Colonic mucosa (tissue), 4 donors: ENCODE results near the gene RTL10. TPM values are rescaled to one million over a fixed set of nuclear protein-coding genes. Genes with fewer than 3 reads are reported as not detected.

ENCODE experiments used
- DNase-seq: peaks from one replicate; pipeline ENCODE4 v3.0.0-alpha.2; 2020
- H3K27ac ChIP-seq: fragments of 200-600 bp; one replicate; pipeline ENCODE4 v1.8.0; 2021
- H3K27me3 ChIP-seq: fragments of 200-600 bp; one replicate; pipeline ENCODE4 v1.8.0; 2021
- H3K36me3 ChIP-seq: fragments of 200-600 bp; one replicate; pipeline ENCODE4 v1.8.0; 2021
- H3K4me1 ChIP-seq: fragments of 200-600 bp; one replicate; pipeline ENCODE4 v1.8.0; 2021; ENCODE audit warnings: mild to moderate bottlenecking
- H3K4me3 ChIP-seq: fragments of 200-600 bp; one replicate; pipeline ENCODE4 v1.8.0; 2021
- H3K9ac ChIP-seq, 2 donors: one replicate each; pipeline ENCODE4 v1.7.0; 2013; ENCODE audit warnings: control low read depth in 2 of 2, low read depth in 2 of 2, low read length in 2 of 2
- H3K9me3 ChIP-seq: fragments of 200-600 bp; one replicate; pipeline ENCODE4 v1.8.0; 2021
- intact Hi-C: fragments of 100-400 bp; cut with DNase I; formaldehyde crosslinking; loops from one replicate; pipeline ENCODE4 v1.14.1; 2022
- total RNA-seq, 2 donors: library from RNA; stranded (reverse); fragmentation: NEBNext Ultra II Directional in 1 of 2; extraction: Animal tissue kit (Norgen Biotek cat#: 25700) in 1 of 2; gene quantifications; one replicate each; pipeline ENCODE4 v1.2.1, GENCODE V29; 2021
- TF ChIP-seq, protein P1 (sequence below): fragments of 200-600 bp; IDR thresholded peaks from one replicate; pipeline ENCODE4 v1.8.0; 2022; ENCODE audit warnings: antibody characterized with exemption, mild to moderate bottlenecking
- donor health status: healthy.
- donor health status: DM: no; HTN: no; CAD: no.
- donor health status: DM: no; HTN: no; CAD: no.

RTL10 gene
- total RNA-seq, 2 donors from 2014 or later, result 9.7 to 14.1 TPM

DNA sequence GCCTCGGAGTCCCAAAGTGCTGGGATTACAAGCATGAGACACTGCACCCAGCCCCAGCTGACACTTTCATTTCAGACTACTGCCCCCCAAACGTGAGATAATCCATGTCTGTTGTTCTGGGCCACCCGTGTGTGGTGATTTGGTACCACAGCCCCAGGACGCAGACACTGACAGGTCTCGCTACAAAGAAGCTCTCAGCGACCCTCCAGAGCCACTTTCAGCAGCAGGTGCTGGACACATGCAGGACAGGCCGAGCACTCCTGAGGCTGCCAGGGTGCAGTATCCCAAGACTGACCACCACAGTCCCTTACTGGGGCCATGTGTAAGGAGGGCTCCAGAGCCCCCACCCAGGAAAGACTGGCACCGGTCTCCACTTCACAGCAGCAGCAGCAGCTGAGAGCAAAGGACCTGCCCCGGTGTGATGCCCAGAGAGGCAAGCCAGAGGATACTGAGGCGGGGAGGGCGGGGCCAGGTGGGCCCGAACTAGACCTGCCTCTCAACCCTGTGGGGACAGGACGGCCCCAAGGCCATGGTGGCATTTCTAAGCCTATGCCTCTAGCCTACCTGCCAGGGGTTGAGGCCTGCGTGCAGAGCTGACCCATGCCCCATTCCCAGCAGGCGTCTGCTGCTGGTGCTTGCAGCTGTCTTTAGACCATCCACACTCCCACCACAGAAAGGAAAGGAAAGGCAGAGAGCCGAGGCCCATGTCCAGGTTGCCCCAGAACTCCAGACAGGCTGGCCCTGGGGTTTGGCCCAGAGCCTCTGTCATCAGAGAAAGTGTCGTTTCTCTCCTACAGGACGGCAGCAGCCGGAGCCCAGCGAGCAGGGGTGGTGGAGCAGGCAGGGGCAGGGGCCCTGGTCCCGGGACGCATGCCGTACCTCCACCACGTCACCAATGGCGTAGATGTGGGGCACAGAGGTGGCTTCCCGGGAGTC lies 28.0 kb upstream of the RTL10 start:
- Histone ChIP-seq H3K27me3 (no peaks in the 10 kb centered on the region), H3K27ac (no peak overlapping the region), H3K4me3 (no peak overlapping the region), H3K36me3 (no peaks in the 10 kb centered on the region), H3K4me1 (no peaks in the 10 kb centered on the region), H3K9ac (no peak overlapping the region), H3K9me3 (no peaks in the 10 kb centered on the region)
- TF ChIP-seq, protein P1, sequence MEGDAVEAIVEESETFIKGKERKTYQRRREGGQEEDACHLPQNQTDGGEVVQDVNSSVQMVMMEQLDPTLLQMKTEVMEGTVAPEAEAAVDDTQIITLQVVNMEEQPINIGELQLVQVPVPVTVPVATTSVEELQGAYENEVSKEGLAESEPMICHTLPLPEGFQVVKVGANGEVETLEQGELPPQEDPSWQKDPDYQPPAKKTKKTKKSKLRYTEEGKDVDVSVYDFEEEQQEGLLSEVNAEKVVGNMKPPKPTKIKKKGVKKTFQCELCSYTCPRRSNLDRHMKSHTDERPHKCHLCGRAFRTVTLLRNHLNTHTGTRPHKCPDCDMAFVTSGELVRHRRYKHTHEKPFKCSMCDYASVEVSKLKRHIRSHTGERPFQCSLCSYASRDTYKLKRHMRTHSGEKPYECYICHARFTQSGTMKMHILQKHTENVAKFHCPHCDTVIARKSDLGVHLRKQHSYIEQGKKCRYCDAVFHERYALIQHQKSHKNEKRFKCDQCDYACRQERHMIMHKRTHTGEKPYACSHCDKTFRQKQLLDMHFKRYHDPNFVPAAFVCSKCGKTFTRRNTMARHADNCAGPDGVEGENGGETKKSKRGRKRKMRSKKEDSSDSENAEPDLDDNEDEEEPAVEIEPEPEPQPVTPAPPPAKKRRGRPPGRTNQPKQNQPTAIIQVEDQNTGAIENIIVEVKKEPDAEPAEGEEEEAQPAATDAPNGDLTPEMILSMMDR, result no peak
- DNase-seq, result peak; percentile 16
- intact Hi-C loops, result no loop called here

DNA sequence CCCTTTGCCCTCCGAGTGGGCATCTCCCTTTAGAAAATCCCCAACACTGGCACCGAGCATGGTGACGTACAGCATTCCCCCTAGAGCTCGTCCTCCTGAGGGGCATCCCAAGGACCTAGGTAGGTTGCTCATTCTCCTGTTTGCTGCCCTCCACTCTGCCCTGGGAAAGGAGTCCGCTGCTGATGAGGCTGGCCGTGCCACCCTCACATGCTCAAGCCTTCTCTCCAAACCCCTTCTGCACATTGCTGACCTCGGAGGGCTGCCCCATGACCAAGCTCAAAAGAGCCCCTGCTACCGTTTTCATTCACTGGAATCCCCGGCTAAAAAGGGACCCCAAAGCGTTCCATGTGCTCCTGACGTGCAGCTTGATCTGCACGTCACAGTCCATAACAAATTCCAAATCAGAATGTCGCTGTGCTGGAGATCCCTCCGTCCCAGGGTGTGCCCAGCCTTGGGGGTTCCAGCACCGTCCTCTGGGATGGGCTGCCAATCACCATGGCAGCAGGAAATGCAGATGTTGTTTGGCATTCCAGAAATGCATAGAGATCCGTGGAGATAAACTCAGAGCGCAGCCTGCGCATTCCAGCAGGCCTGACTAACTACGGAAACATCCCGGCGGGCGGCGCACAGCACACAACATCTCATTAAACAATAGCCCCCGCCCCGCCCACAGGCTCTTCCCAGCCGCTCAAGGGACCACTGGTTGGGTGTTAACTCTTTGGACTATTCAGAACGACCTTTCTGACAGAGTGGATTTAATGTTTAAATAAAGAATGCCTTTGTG lies 26.3 kb upstream of the RTL10 start:
- H3K9ac ChIP-seq, result no peak overlapping the region
- intact Hi-C loops, result no loop called here
- no peak overlapping the region for H3K27ac ChIP-seq
- H3K36me3 ChIP-seq, result no peaks in the 10 kb centered on the region
- H3K4me1 ChIP-seq, result no peaks in the 10 kb centered on the region
- TF ChIP-seq, protein P1, result no peak
- peak; percentile 22 for DNase-seq
- H3K4me3 ChIP-seq, result no peak overlapping the region
- H3K27me3 ChIP-seq, result no peaks in the 10 kb centered on the region
- H3K9me3 ChIP-seq, result no peaks in the 10 kb centered on the region

DNA sequence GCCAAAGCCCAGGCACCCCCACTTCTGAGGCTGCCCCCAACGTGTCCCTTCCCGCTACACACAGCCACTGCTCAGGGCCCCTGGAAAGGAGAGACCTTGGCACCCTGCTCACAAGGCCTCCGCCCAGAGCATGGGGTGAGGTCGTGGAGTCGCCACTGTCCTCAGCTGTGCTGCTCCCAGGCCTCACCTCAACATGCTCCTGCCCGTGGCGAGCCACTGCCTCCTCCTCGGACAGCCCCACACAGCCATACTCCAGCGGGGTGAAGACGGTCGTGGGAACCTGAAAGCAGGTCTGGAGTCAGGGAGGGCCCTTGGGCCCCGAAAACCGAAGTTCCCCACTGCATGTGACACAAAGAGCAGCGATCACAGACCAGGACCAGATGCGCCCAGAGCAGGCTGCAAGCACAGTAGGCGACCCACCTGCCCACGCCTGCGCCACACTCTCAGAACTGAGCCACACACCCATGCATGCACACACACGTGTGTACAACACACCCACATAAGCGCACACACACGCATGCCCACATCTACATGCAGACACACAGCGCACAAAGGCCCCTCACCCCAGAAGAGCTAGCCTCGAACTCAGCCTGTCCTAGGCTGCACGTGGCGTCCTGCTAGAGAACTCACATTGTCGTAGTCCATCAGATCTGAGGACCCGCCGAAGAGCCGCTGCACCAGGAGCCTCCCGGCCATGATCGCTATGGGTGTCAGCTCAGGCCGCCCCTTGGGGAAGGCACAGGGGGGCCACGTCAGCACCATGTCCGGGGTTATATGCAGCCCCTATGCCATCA lies 25.5 kb upstream of the RTL10 start:
- intact Hi-C loops, result no loop called here
- DNase-seq, result no peak
- H3K27ac ChIP-seq, result no peak overlapping the region

DNA sequence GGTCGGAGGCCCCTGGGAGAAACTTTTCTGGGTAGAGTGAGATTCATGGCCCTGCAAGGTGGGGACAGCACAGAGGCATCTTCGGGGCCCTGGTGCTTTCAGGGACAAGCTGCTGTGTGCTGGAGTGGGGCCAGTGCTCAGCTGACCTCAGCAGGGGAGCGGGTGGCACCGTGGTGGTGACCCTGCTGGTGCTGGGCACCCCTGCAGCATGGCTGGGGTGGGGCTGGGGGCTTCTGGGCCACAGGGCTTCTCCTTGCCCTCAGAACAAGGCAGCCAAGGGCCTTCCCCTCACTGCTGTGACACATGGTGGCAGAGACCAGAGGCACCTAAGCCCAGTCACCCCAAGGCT lies 24.9 kb upstream of the RTL10 start:
- Histone ChIP-seq H3K27me3 (no peaks in the 10 kb centered on the region), H3K4me1 (no peaks in the 10 kb centered on the region), H3K4me3 (no peak overlapping the region), H3K9ac (no peak overlapping the region), H3K27ac (no peak overlapping the region), H3K36me3 (no peaks in the 10 kb centered on the region), H3K9me3 (no peaks in the 10 kb centered on the region)
- DNase-seq, result no peak
- intact Hi-C loops, result no loop called here
- TF ChIP-seq, protein P1, result no peak

More for the DNA sequence above, 25.5 kb upstream of the RTL10 start:
- TF ChIP-seq, protein P1, result no peak
- no peak overlapping the region for H3K4me3 ChIP-seq
- no peaks in the 10 kb centered on the region for H3K4me1 ChIP-seq
- H3K9me3 ChIP-seq, result no peaks in the 10 kb centered on the region
- no peak overlapping the region for H3K9ac ChIP-seq
- H3K27me3 ChIP-seq, result no peaks in the 10 kb centered on the region
- H3K36me3 ChIP-seq, result no peaks in the 10 kb centered on the region

DNA sequence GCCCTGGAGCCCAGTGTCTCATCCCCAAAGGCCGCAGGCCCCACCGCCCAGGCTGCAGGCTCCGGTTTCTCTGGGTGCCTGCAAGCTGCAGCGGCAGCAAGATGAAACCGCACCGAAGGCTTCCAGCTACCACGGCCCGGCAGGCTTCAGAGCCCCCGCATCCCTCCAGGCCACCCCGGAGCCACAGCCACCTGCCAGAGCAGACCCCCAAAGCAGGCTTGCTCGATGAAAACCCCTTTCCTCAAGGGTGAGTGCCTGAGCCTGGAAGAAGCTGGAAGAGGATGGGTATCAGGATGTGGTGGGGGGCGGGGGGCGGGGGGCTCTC lies 24.5 kb upstream of the RTL10 start:
- intact Hi-C loops, result no loop called here
- no peaks in the 10 kb centered on the region for H3K36me3 ChIP-seq
- H3K27me3 ChIP-seq, result no peaks in the 10 kb centered on the region
- H3K27ac ChIP-seq, result no peak overlapping the region
- no peak overlapping the region for H3K9ac ChIP-seq
- TF ChIP-seq, protein P1, result no peak
- no peak overlapping the region for H3K4me3 ChIP-seq
- no peaks in the 10 kb centered on the region for H3K9me3 ChIP-seq
- no peak for DNase-seq
- H3K4me1 ChIP-seq, result no peaks in the 10 kb centered on the region
